K562 (cell line): ENCODE results near the gene IFT52. TPM values are rescaled to one million over a fixed set of nuclear protein-coding genes. Genes with fewer than 3 reads are reported as not detected.

Experiments
- ATAC-seq: fragments of 200-7000 bp; cut with Tn5 transposase; 3 replicates; pipeline ENCODE4 v1.9.1; 2020; ENCODE audit warnings: moderate library complexity
- BruUV-seq: library from RNA; stranded (reverse); fragments of 400-500 nt; replicated peaks from 2 replicates; lab custom pipeline; 2021; lab: Mats Ljungman, UMichigan
- CTCF ChIA-PET: fragments of 300-600 bp; formaldehyde crosslinking; extraction: SDS; loops from one replicate; lab custom pipeline; 2021; ENCODE audit warnings: low intra/inter-chr PET ratio; lab: Yijun Ruan, JAX
- POLR2A ChIA-PET: fragments of 300-600, 350-650 bp; sonication (Branson Sonifier 250); formaldehyde crosslinking; extraction: SDS; loops from one replicate; lab custom pipeline; 2021; ENCODE audit warnings: antibody characterized with exemption, inconsistent platforms; lab: Yijun Ruan, JAX
- DNase-seq, 4 experiments: peaks; one replicate each; pipeline versions ENCODE4 v3.0.0 to v3.0.0-alpha.2; 2011 to 2018; ENCODE audit warnings: low spot score in 3 of 4, mixed read lengths in 3 of 4; ENCODE audit errors: extremely low read depth in 1 of 4
- FAIRE-seq: peaks from 2 replicates; lab custom pipeline; 2011; peaks lifted over from hg19 to GRCh38; lab: Jason Lieb, UNC
- H2AFZ ChIP-seq: 2 replicates; pipeline ENCODE4 v1.6.0; 2011; ENCODE audit warnings: low read depth, low read length, control low read depth, inconsistent platforms
- H3K27ac ChIP-seq: fragments of 200-600 bp; 3 replicates; pipeline ENCODE4 v1.8.0; 2011; ENCODE audit warnings: low read depth, mild to moderate bottlenecking, control low read depth, inconsistent platforms, low read length, moderate library complexity, mixed read lengths; ENCODE audit errors: extremely low read depth
- H3K27me3 ChIP-seq, 2 experiments: fragments of 300-600 bp in 1 of 2; 2 replicates in 1 of 2; 3 replicates in 1 of 2; pipeline versions ENCODE4 v1.6.0 to v1.8.0; 2011; ENCODE audit warnings: inconsistent platforms in 2 of 2, low read length in 2 of 2, mild to moderate bottlenecking in 1 of 2, mixed read lengths in 1 of 2, moderate library complexity in 1 of 2; ENCODE audit not compliant: control insufficient read depth in 2 of 2, insufficient read depth in 2 of 2
- H3K36me3 ChIP-seq: fragments of 300-600 bp; 3 replicates; pipeline ENCODE4 v1.8.0; 2011; ENCODE audit warnings: mild to moderate bottlenecking, low read length, inconsistent platforms; ENCODE audit not compliant: control insufficient read depth, insufficient read depth
- H3K4me1 ChIP-seq, 2 experiments: fragments of 200-600 bp in 1 of 2; replicated peaks in 1 of 2; 2 replicates in 1 of 2; 3 replicates in 1 of 2; pipeline versions ENCODE4 v1.5.1 to v1.8.0; 2011; ENCODE audit warnings: inconsistent platforms in 2 of 2, low read length in 2 of 2, mild to moderate bottlenecking in 1 of 2, mixed read lengths in 1 of 2, moderate library complexity in 1 of 2; ENCODE audit not compliant: control insufficient read depth in 2 of 2, insufficient read depth in 2 of 2
- H3K4me2 ChIP-seq: 2 replicates; pipeline ENCODE4 v1.6.1; 2011; ENCODE audit warnings: low read length, control low read depth, inconsistent platforms, mixed read lengths; ENCODE audit not compliant: insufficient read depth
- H3K4me3 ChIP-seq: fragments of 200-600 bp; sonication (generic), shearing (Covaris generic); 2 replicates; pipeline ENCODE4 v1.5.1; 2016; ENCODE audit warnings: control low read depth, inconsistent platforms
- H3K79me2 ChIP-seq: fragments of 200-600 bp; 3 replicates; pipeline ENCODE4 v1.8.0; 2011; ENCODE audit warnings: low read length, inconsistent platforms; ENCODE audit not compliant: control insufficient read depth, insufficient read depth
- H3K9ac ChIP-seq, 2 experiments: 2 replicates each; pipeline versions ENCODE4 v1.6.0 to v1.6.1; 2011; ENCODE audit warnings: low read depth in 2 of 2, low read length in 2 of 2, control low read depth in 1 of 2, inconsistent platforms in 1 of 2, mild to moderate bottlenecking in 1 of 2, mixed read lengths in 1 of 2; ENCODE audit not compliant: insufficient read depth in 1 of 2
- H3K9me1 ChIP-seq: one replicate; pipeline ENCODE4 v1.6.0; 2011; ENCODE audit warnings: inconsistent platforms, mild to moderate bottlenecking, low read length, moderate library complexity; ENCODE audit not compliant: control insufficient read depth, insufficient read depth
- H3K9me3 ChIP-seq: replicated peaks from 2 replicates; pipeline ENCODE4 v1.5.1; 2011; ENCODE audit warnings: low read depth, low read length, inconsistent platforms; ENCODE audit not compliant: control insufficient read depth, insufficient read depth
- H4K20me1 ChIP-seq: replicated peaks from 2 replicates; pipeline ENCODE4 v1.6.1; 2011; ENCODE audit warnings: low read length, inconsistent platforms, mixed read lengths; ENCODE audit not compliant: control insufficient read depth, insufficient read depth
- ARID1B ChIP-seq: fragments of 450-650 bp; IDR thresholded peaks from 2 replicates; pipeline ENCODE4 v1.6.1; 2016; ENCODE audit warnings: antibody characterized with exemption, mild to moderate bottlenecking, inconsistent platforms
- CBX8 ChIP-seq: fragments of 200-600 bp; sonication (generic); IDR thresholded peaks from 2 replicates; pipeline ENCODE4 v1.6.1; 2012; ENCODE audit warnings: borderline replicate concordance, mixed run types, low read depth, mild to moderate bottlenecking, moderate library complexity, mixed read lengths, low read length, control low read depth, inconsistent platforms; ENCODE audit not compliant: poor library complexity, severe bottlenecking; ENCODE audit errors: extremely low read depth
- EP300 ChIP-seq: IDR thresholded peaks from 2 replicates; pipeline ENCODE4 v1.6.1; 2012; ENCODE audit warnings: low read length, improper control_type of control experiment
- ERF ChIP-seq: fragments of 450-650 bp; formaldehyde crosslinking; IDR thresholded peaks from 2 replicates; pipeline ENCODE4 v1.4.0; 2020; ENCODE audit warnings: mild to moderate bottlenecking, mixed read lengths
- KAT7 ChIP-seq: sonication (generic); formaldehyde crosslinking; IDR thresholded peaks from 2 replicates; pipeline ENCODE4 v1.8.0; 2022; ENCODE audit warnings: missing genetic modification reagents, mild to moderate bottlenecking, borderline replicate concordance
- MAZ ChIP-seq, 2 experiments: fragments of 450-650 bp in 1 of 2; sonication (generic) in 1 of 2; formaldehyde crosslinking; IDR thresholded peaks in 1 of 2; conservative IDR thresholded peaks in 1 of 2; 2 replicates each; pipeline versions ENCODE4 v1.4.0 to v1.5.0; 2020; ENCODE audit warnings: mild to moderate bottlenecking in 1 of 2, missing genetic modification reagents in 1 of 2
- RBM15 ChIP-seq: fragments of 200-400 bp; formaldehyde crosslinking; IDR thresholded peaks from 2 replicates; pipeline ENCODE4 v1.6.1; 2018; ENCODE audit warnings: mild to moderate bottlenecking, low read length, moderate library complexity; ENCODE audit not compliant: insufficient read depth
- ZBTB34 ChIP-seq: fragments of 250-450 bp; sonication (Bioruptor Pico); IDR thresholded peaks from 2 replicates; pipeline ENCODE4 v1.8.0; 2021; ENCODE audit warnings: mild to moderate bottlenecking, moderate library complexity
- ZNF133 ChIP-seq: fragments of 250-450 bp; sonication (Bioruptor Pico); IDR thresholded peaks from 2 replicates; pipeline ENCODE4 v1.4.0; 2020; ENCODE audit warnings: mild to moderate bottlenecking
- ZNF253 ChIP-seq: fragments of 250-450 bp; sonication (Bioruptor Pico); conservative IDR thresholded peaks from 2 replicates; pipeline ENCODE4 v1.6.1; 2021; ENCODE audit warnings: mild to moderate bottlenecking
- ZNF583 ChIP-seq: fragments of 250-450 bp; sonication (Bioruptor Pico); IDR thresholded peaks from 2 replicates; pipeline ENCODE4 v1.4.0; 2020
- ZNF586 ChIP-seq: fragments of 450-650 bp; formaldehyde crosslinking; conservative IDR thresholded peaks from 2 replicates; pipeline ENCODE4 v1.4.0; 2020; ENCODE audit warnings: mild to moderate bottlenecking, moderate library complexity
- whole genome bisulfite sequencing: fragments of 100-300 bp; shearing (Covaris generic); methylation state at CpG from one replicate; pipeline ENCODE4 v1.1.6; 2016; ENCODE audit warnings: low coverage, mixed read lengths; ENCODE audit not compliant: insufficient coverage; ENCODE audit errors: missing lambda C conversion rate; 5-methylcytosine and 5-hydroxymethylcytosine counted together
- in situ Hi-C: fragments of 300-500 bp; cut with MboI; formaldehyde crosslinking; loops from 4 replicates; pipeline ENCODE4 v1.15.0; 2018; ENCODE audit warnings: inconsistent platforms, mixed read lengths
- intact Hi-C: fragments of 100-400 bp; cut with micrococcal nuclease; formaldehyde crosslinking; loops from 2 replicates; pipeline ENCODE4 v1.14.2; 2022
- polyA plus RNA-seq, 8 experiments: library from polyadenylated mRNA; depleted of rRNA in 4 of 8; stranded (reverse) in 5 of 8; unstranded in 3 of 8; fragments of >200 nt; fragmentation: Nextera tagmentation in 2 of 8; fragmentation: Illumina TruSeq in 1 of 8; extraction: Ambion mirVana in 2 of 8; extraction: Trizol in 1 of 8; gene quantifications; 2 replicates each; pipeline versions ENCODE4 v1.2.1 to v1.2.3, GENCODE V29; 2011 to 2014; ENCODE audit warnings: inconsistent platforms in 1 of 8, missing spikeins in 1 of 8
- total RNA-seq, 7 experiments: library from RNA; depleted of rRNA in 6 of 7; stranded (reverse); fragments of >200 nt in 6 of 7; fragmentation: Illumina TruSeq in 2 of 7; extraction: Trizol in 2 of 7; gene quantifications; 2 replicates each; pipeline versions ENCODE4 v1.2.1 to v1.2.3, GENCODE V29; 2011 to 2021; ENCODE audit warnings: low replicate concordance in 1 of 7
- TF ChIP-seq, protein P1 (sequence below): fragments of 250-450 bp; sonication (Bioruptor Pico); IDR thresholded peaks from 2 replicates; pipeline ENCODE4 v1.9.0; 2021; ENCODE audit warnings: mild to moderate bottlenecking, inconsistent platforms

The IFT52 gene
- total and polyA plus RNA-seq, 9 of the 15 experiments (the other 6 are each of a cell fraction or from before 2014, with no cell fraction given) = 11.0 to 31.4 (median 20.4) TPM

DNA sequence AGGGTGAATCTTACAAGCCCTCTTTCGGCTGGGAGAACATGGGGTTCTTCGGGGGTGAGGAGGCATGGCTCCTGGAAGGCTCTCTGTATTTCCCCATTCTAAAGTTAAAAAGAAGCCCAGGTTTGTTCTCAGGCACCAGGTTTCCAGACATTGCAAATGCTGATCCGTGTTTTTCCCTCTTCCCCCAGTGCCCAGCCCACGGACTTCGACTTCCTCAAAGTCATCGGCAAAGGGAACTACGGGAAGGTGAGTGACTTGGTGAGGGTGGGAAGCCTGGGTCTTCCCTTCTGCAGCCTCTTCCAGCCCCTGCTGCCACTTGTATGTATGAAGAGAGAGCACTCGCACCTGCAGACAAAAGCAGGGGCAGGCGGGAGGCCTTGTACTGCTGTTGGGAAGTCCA, 23.3 kb upstream of the IFT52 start:
- H3K27me3 ChIP-seq = no peaks in the 10 kb centered on the region
- ChIA-PET CTCF (no interaction called here), POLR2A (no interaction called here)
- H3K9me1 ChIP-seq = no peaks in the 10 kb centered on the region
- in situ Hi-C loops (no loop called here), intact Hi-C loops (no loop called here)
- no peaks in the 10 kb centered on the region for H3K79me2 ChIP-seq
- peaks cover 0 to 9% of the 10 kb centered on the region in 2 experiments; a peak in 2 of 5 replicates for H3K4me1 ChIP-seq
- no peak overlapping the region for H3K4me3 ChIP-seq
- H3K27ac ChIP-seq = no peak overlapping the region
- BruUV-seq = no TSS peak
- TF ChIP-seq CBX8 (no peak), ZBTB34 (CRISPR knock-in tag) (no peak)
- no peak overlapping the region for H2AFZ ChIP-seq
- no peak for FAIRE-seq
- ATAC-seq = no peak
- H3K4me2 ChIP-seq = no peak overlapping the region
- H3K9me3 ChIP-seq = no peaks in the 10 kb centered on the region; the same call in 1 of the 2 replicates
- WGBS = 51% methylated on average over 7 of the region's 9 CpGs
- H3K36me3 ChIP-seq = no peaks in the 10 kb centered on the region
- DNase-seq = no peak
- no peak overlapping the region for H3K9ac ChIP-seq
- H4K20me1 ChIP-seq = no peaks in the 10 kb centered on the region

- no peaks in the 10 kb centered on the region for H3K9me1 ChIP-seq
- no TSS peak for BruUV-seq
- in situ Hi-C loops (no loop called here), intact Hi-C loops (no loop called here)
- ATAC-seq = no peak
- ChIA-PET POLR2A (interaction anchor here (0.8 to 4.1 kb wide), 8 partner anchors 9 to 106 kb away, joined by 3 to 24 read pairs (median 4); partner anchors contain the start of gene SGK2), CTCF (no interaction called here)
- WGBS = 45% methylated on average over 4 of the region's 4 CpGs
- H3K4me2 ChIP-seq = no peak overlapping the region
- no peak overlapping the region for H2AFZ ChIP-seq
- no peaks in the 10 kb centered on the region for H4K20me1 ChIP-seq
- H3K9ac ChIP-seq = no peak overlapping the region
- no peak overlapping the region for H3K4me3 ChIP-seq
- no peaks in the 10 kb centered on the region for H3K27me3 ChIP-seq
- H3K79me2 ChIP-seq = no peaks in the 10 kb centered on the region
- no peaks in the 10 kb centered on the region; the same call in 1 of the 2 replicates for H3K9me3 ChIP-seq
- H3K36me3 ChIP-seq = no peaks in the 10 kb centered on the region
- H3K27ac ChIP-seq = no peak overlapping the region
- no peak for DNase-seq
- FAIRE-seq = no peak
- H3K4me1 ChIP-seq = peaks cover 0 to 9% of the 10 kb centered on the region in 2 experiments; a peak in 2 of 5 replicates
- TF ChIP-seq ZNF583 (CRISPR knock-in tag) = no peak
- no peak for TF ChIP-seq ZNF586 (CRISPR knock-in tag)
- TF ChIP-seq RBM15 = no peak
- TF ChIP-seq KAT7 (CRISPR knock-in tag) = no peak
- no peak for TF ChIP-seq EP300
- no peak for TF ChIP-seq MAZ (CRISPR knock-in tag; conservative IDR thresholded peaks at IDR 0.05 in 1 of 2, IDR thresholded peaks at IDR 0.05 in 1 of 2)
- no peak for TF ChIP-seq ZNF253 (CRISPR knock-in tag)
- TF ChIP-seq ERF (CRISPR knock-in tag) = no peak
- TF ChIP-seq, protein P1, sequence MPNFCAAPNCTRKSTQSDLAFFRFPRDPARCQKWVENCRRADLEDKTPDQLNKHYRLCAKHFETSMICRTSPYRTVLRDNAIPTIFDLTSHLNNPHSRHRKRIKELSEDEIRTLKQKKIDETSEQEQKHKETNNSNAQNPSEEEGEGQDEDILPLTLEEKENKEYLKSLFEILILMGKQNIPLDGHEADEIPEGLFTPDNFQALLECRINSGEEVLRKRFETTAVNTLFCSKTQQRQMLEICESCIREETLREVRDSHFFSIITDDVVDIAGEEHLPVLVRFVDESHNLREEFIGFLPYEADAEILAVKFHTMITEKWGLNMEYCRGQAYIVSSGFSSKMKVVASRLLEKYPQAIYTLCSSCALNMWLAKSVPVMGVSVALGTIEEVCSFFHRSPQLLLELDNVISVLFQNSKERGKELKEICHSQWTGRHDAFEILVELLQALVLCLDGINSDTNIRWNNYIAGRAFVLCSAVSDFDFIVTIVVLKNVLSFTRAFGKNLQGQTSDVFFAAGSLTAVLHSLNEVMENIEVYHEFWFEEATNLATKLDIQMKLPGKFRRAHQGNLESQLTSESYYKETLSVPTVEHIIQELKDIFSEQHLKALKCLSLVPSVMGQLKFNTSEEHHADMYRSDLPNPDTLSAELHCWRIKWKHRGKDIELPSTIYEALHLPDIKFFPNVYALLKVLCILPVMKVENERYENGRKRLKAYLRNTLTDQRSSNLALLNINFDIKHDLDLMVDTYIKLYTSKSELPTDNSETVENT = no peak
- TF ChIP-seq ARID1B = no peak
- TF ChIP-seq ZNF133 (CRISPR knock-in tag) = no peak
These were observed 22.0 kb upstream of the IFT52 start for GRCh38 chr20:43568706-43569105.
